AG08395 (cell line): Measurements from ENCODE around the gene ZNF124.

ENCODE experiments used
- DNase-seq: peaks from one replicate; pipeline ENCODE4 v3.0.0; 2012; ENCODE audit warnings: mixed read lengths, low spot score

ZNF124 gene

GRCh38 chr1:247112479-247112781, 59.4 kb downstream of the ZNF124 start:
- no peak for DNase-seq

- DNase-seq = peak; percentile 72
These were observed 59.9 kb downstream of the ZNF124 start for GRCh38 chr1:247111700-247112478.

- peak; percentile 26 for DNase-seq
These were observed 60.5 kb downstream of the ZNF124 start for GRCh38 chr1:247111259-247111699.

- DNase-seq = no peak
These were observed 61.1 kb downstream of the ZNF124 start for GRCh38 chr1:247110627-247111258.

GRCh38 chr1:247107694-247108093, 64.1 kb downstream of the ZNF124 start:
- no peak for DNase-seq

- no peak for DNase-seq
These were observed 65.9 kb downstream of the ZNF124 start for GRCh38 chr1:247105966-247106365.
